GM13977 (cell line): Measurements from ENCODE around the gene HMBS.

Source experiments
- DNase-seq: peaks from one replicate; pipeline ENCODE4 v3.0.0; 2012; ENCODE audit warnings: low spot score
- in situ Hi-C: fragments of 300-500 bp; cut with MboI; formaldehyde crosslinking; loops from one replicate; pipeline ENCODE4 v1.12.0; 2022; ENCODE audit warnings: low sequenced_read_pairs, low pct_unique_long_range_greater_than_20kb, mixed read lengths, inconsistent platforms; ENCODE audit not compliant: unreplicated experiment
- TF ChIP-seq, protein P1 (sequence below): IDR thresholded peaks from 2 replicates; pipeline ENCODE4 v1.5.1; 2012; ENCODE audit warnings: mild to moderate bottlenecking, control low read depth; ENCODE audit not compliant: insufficient read depth; ENCODE audit errors: extremely low read depth, missing control alignments

HMBS gene

GRCh38 chr11:119067371-119068222 lies 17.1 kb upstream of the HMBS start, which contains the start of gene VPS11:
Gene VPS11 (plus strand): TSS chr11:119067818. CDS start chr11:119067824, 6 bp downstream.
- TF ChIP-seq, protein P1, sequence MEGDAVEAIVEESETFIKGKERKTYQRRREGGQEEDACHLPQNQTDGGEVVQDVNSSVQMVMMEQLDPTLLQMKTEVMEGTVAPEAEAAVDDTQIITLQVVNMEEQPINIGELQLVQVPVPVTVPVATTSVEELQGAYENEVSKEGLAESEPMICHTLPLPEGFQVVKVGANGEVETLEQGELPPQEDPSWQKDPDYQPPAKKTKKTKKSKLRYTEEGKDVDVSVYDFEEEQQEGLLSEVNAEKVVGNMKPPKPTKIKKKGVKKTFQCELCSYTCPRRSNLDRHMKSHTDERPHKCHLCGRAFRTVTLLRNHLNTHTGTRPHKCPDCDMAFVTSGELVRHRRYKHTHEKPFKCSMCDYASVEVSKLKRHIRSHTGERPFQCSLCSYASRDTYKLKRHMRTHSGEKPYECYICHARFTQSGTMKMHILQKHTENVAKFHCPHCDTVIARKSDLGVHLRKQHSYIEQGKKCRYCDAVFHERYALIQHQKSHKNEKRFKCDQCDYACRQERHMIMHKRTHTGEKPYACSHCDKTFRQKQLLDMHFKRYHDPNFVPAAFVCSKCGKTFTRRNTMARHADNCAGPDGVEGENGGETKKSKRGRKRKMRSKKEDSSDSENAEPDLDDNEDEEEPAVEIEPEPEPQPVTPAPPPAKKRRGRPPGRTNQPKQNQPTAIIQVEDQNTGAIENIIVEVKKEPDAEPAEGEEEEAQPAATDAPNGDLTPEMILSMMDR: no peak
- DNase-seq: peak; percentile 97
- in situ Hi-C loops: no loop called here

GRCh38 chr11:119077839-119078238 lies 6.8 kb upstream of the HMBS start:
- no peak for DNase-seq
- TF ChIP-seq, protein P1: no peak
- in situ Hi-C loops: no loop called here

GRCh38 chr11:119078675-119079420 lies 5.8 kb upstream of the HMBS start:
- in situ Hi-C loops: no loop called here
- DNase-seq: no peak
- TF ChIP-seq, protein P1: no peak

DNA sequence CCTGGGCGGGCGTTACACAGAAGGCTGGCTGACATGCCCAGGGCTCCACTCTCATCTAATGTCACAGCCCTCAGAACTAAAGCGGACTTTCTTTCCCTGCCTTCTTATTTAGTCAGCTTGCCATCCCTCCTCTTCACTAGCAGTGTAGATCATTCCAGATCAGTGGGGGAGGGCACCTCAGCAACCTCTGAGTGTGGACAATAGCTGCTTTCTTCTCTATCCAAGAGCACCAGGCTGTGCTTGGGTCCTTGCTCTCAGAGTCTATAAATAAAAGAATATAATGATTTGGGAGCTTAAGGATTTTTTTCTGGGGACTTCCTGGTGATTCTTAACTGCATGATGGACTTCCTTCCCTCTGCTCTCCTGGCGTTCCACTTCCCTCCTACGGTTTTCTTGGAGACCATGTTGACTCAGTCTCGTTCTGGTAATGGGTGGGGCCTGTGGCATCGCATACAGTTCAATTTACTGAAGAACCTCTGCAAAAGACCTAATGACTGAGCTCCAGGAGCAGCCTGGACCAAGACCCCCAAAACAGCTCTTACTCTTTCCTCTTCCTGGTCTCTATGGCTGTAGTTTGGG lies 2.9 kb upstream of the HMBS start:
- TF ChIP-seq, protein P1: no peak
- in situ Hi-C loops: no loop called here
- no peak for DNase-seq

GRCh38 chr11:119085437-119085847 lies 761 bp downstream of the HMBS start:
- TF ChIP-seq, protein P1: no peak
- peak; percentile 37 for DNase-seq
- in situ Hi-C loops: no loop called here

DNA sequence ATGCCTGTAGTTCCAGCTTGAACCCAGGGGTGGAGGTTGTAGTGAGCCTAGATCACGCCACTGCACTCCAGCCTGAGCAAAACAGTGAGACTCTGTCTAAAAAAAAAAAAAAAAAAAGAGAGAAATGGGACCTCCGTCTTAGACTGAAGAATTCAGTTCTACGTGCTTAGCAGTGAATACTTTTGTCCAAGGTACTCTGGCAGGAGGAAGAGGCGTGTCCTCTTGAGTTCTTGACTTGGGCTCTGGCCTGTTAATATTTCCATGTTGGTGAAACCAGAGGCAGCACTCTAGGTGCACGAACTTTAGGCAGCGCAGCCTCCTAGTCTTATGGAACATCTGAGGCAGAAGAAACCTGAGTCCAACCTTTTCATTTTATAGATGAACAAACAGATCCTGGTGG lies 2.4 kb downstream of the HMBS start:
- TF ChIP-seq, protein P1: no peak
- in situ Hi-C loops: no loop called here
- DNase-seq: no peak
